ENCODE measurements around the gene ZCCHC14. TPM values are rescaled to one million over a fixed set of nuclear protein-coding genes. Genes with fewer than 3 reads are reported as not detected.

ZCCHC14 gene
- total and polyA plus RNA-seq, 2 of the 13 experiments (the other 11 are each of a cell fraction or from before 2014, with no cell fraction given), result 12.4 to 12.5 TPM

GRCh38 chr16:87490799-87491521 is 1.9 kb downstream of the ZCCHC14 start (continued):
- peak; percentile 52; the same call in 1 of the 2 replicates for TF ChIP-seq ZNF414 (CRISPR knock-in tag; IDR thresholded peaks at IDR 0.05)
- peak; percentile 32; the same call in 1 of the 2 replicates for TF ChIP-seq ZNF441 (CRISPR knock-in tag; IDR thresholded peaks at IDR 0.05; ENCODE audit: borderline replicate concordance)
- peak; percentile 84 for TF ChIP-seq ZFX (CRISPR knock-in tag; IDR thresholded peaks at IDR 0.05; ENCODE audit: low read depth)
- TF ChIP-seq E2F1 (CRISPR knock-in tag; IDR thresholded peaks at IDR 0.05), result peak; percentile 32; the same call in 1 of the 2 replicates
- 0 out of 2 replicates have a peak, but pooled peaks have one; percentile 28 for TF ChIP-seq HOXA5 (CRISPR knock-in tag; IDR thresholded peaks at IDR 0.05)
- TF ChIP-seq NFKB2 (CRISPR knock-in tag; IDR thresholded peaks at IDR 0.05; ENCODE audit: borderline replicate concordance), result peak; percentile 74; the same call in 1 of the 2 replicates
- 0 out of 2 replicates have a peak, but pooled peaks have one; percentile 22 for TF ChIP-seq TFE3 (CRISPR knock-in tag; IDR thresholded peaks at IDR 0.05)
- TF ChIP-seq ZNF142 (CRISPR knock-in tag; IDR thresholded peaks at IDR 0.05), result peak; percentile 71; the same call in 1 of the 2 replicates

Data from HepG2 (cell line).